HepG2 (cell line): Measurements from ENCODE around the gene IGLL1. TPM values are rescaled to one million over a fixed set of nuclear protein-coding genes. Genes with fewer than 3 reads are reported as not detected.

Experiments
- ATAC-seq: fragments of 200-7000 bp; cut with Tn5 transposase; 3 replicates; pipeline ENCODE4 v1.9.1; 2020; ENCODE audit warnings: mild to moderate bottlenecking, moderate library complexity
- BruUV-seq: library from RNA; stranded (reverse); fragments of 400-500 nt; replicated peaks from 2 replicates; lab custom pipeline; 2021; lab: Mats Ljungman, UMichigan
- CTCF ChIA-PET: fragments of 300-600 bp; formaldehyde crosslinking; extraction: SDS; loops from one replicate; lab custom pipeline; 2021; ENCODE audit warnings: low total read pairs, inconsistent platforms, low intra/inter-chr PET ratio; lab: Yijun Ruan, JAX
- POLR2A ChIA-PET: fragments of 350-600 bp; sonication (Branson Sonifier 250); formaldehyde crosslinking; loops from one replicate; lab custom pipeline; 2020; ENCODE audit warnings: antibody characterized with exemption, inconsistent platforms; lab: Yijun Ruan, JAX
- DNase-seq: peaks from one replicate; pipeline ENCODE4 v3.0.0-alpha.2; 2015; ENCODE audit warnings: low spot score
- FAIRE-seq: peaks from 3 replicates; lab custom pipeline; 2011; peaks lifted over from hg19 to GRCh38; lab: Jason Lieb, UNC
- H2AFZ ChIP-seq: one replicate; pipeline ENCODE4 v1.6.1; 2011; ENCODE audit warnings: low read length, inconsistent platforms
- H3K27ac ChIP-seq: fragments of 300-600 bp; 3 replicates; pipeline ENCODE4 v1.8.0; 2011; ENCODE audit warnings: mixed run types, mild to moderate bottlenecking, mixed read lengths, low read length, inconsistent platforms; ENCODE audit not compliant: insufficient read depth; ENCODE audit errors: extremely low read length
- H3K27me3 ChIP-seq, 2 experiments: fragments of 200-600 bp in 1 of 2; 2 replicates in 1 of 2; 3 replicates in 1 of 2; pipeline versions ENCODE4 v1.6.0 to v1.8.0; 2011; ENCODE audit warnings: low read length in 2 of 2, mild to moderate bottlenecking in 2 of 2, moderate library complexity in 2 of 2, inconsistent platforms in 1 of 2; ENCODE audit not compliant: insufficient read depth in 2 of 2, control insufficient read depth in 1 of 2
- H3K36me3 ChIP-seq, 2 experiments: fragments of 200-600 bp in 1 of 2; replicated peaks in 1 of 2; 2 replicates in 1 of 2; 3 replicates in 1 of 2; pipeline versions ENCODE4 v1.5.1 to v1.8.0; 2011; ENCODE audit warnings: low read length in 2 of 2, inconsistent platforms in 1 of 2; ENCODE audit not compliant: insufficient read depth in 2 of 2, control insufficient read depth in 1 of 2
- H3K4me1 ChIP-seq: 2 replicates; pipeline ENCODE4 v1.5.1; 2012; ENCODE audit warnings: low read length, inconsistent platforms; ENCODE audit not compliant: insufficient read depth
- H3K4me2 ChIP-seq: 2 replicates; pipeline ENCODE4 v1.6.0; 2011; ENCODE audit warnings: low read depth, low read length, inconsistent platforms
- H3K4me3 ChIP-seq, 3 experiments: fragments of 200-600 bp in 1 of 3; sonication (generic), shearing (Covaris generic) in 1 of 3; replicated peaks in 1 of 3; 2 replicates each; pipeline ENCODE4 v1.5.1; 2011 to 2016; ENCODE audit warnings: low read length in 3 of 3, inconsistent platforms in 2 of 3, low read depth in 2 of 3, mild to moderate bottlenecking in 2 of 3, control low read depth in 1 of 3, mixed read lengths in 1 of 3; ENCODE audit not compliant: insufficient read depth in 1 of 3
- H3K79me2 ChIP-seq: one replicate; pipeline ENCODE4 v1.6.1; 2011; ENCODE audit warnings: low read length, inconsistent platforms; ENCODE audit not compliant: insufficient read depth
- H3K9ac ChIP-seq: 2 replicates; pipeline ENCODE4 v1.6.0; 2011; ENCODE audit warnings: mild to moderate bottlenecking, low read depth, low read length, inconsistent platforms; ENCODE audit not compliant: insufficient read depth
- H3K9me3 ChIP-seq: 2 replicates; pipeline ENCODE4 v1.5.1; 2012; ENCODE audit warnings: mild to moderate bottlenecking, low read length
- H4K20me1 ChIP-seq: 2 replicates; pipeline ENCODE4 v1.6.0; 2011; ENCODE audit warnings: inconsistent platforms, mild to moderate bottlenecking, low read length, moderate library complexity; ENCODE audit not compliant: insufficient read depth
- ATRX ChIP-seq: sonication (generic); formaldehyde crosslinking; IDR thresholded peaks from 2 replicates; pipeline ENCODE4 v1.4.0; 2020; ENCODE audit warnings: missing genetic modification reagents, borderline replicate concordance
- FOXK1 ChIP-seq: sonication (generic); formaldehyde crosslinking; IDR thresholded peaks from 2 replicates; pipeline ENCODE4 v1.4.0; 2020; ENCODE audit warnings: low read depth, missing genetic modification reagents, borderline replicate concordance
- HMGA1 ChIP-seq: sonication (generic); formaldehyde crosslinking; conservative IDR thresholded peaks from 2 replicates; pipeline ENCODE4 v1.4.0; 2020; ENCODE audit warnings: missing genetic modification reagents
- LCORL ChIP-seq, 2 experiments: fragments of 450-650 bp in 1 of 2; sonication (generic) in 1 of 2; formaldehyde crosslinking in 1 of 2; IDR thresholded peaks; 2 replicates each; pipeline versions ENCODE4 v1.5.0 to v1.6.1; 2017 to 2020; ENCODE audit warnings: antibody characterized with exemption in 1 of 2, missing genetic modification reagents in 1 of 2
- MZF1 ChIP-seq: sonication (generic); formaldehyde crosslinking; IDR thresholded peaks from 2 replicates; pipeline ENCODE4 v1.8.1; 2023; ENCODE audit warnings: mild to moderate bottlenecking, missing genetic modification reagents, borderline replicate concordance
- POLR2G ChIP-seq: fragments of 200-400 bp; formaldehyde crosslinking; IDR thresholded peaks from 2 replicates; pipeline ENCODE4 v1.6.1; 2018; ENCODE audit warnings: mild to moderate bottlenecking, low read depth, low read length, moderate library complexity
- SKI ChIP-seq: fragments of 450-650 bp; IDR thresholded peaks from one replicate; pipeline ENCODE4 v1.6.1; 2018; ENCODE audit warnings: mild to moderate bottlenecking; ENCODE audit not compliant: partially characterized antibody
- SP4 ChIP-seq: sonication (generic); formaldehyde crosslinking; IDR thresholded peaks from 2 replicates; pipeline ENCODE4 v1.8.1; 2023; ENCODE audit warnings: mild to moderate bottlenecking, missing genetic modification reagents
- TBX3 ChIP-seq: fragments of 450-650 bp; IDR thresholded peaks from 2 replicates; pipeline ENCODE4 v1.6.1; 2017; ENCODE audit warnings: antibody characterized with exemption, mild to moderate bottlenecking, inconsistent platforms, borderline replicate concordance
- ZNF138 ChIP-seq: sonication (generic); formaldehyde crosslinking; IDR thresholded peaks from 2 replicates; pipeline ENCODE4 v1.5.0; 2020; ENCODE audit warnings: mild to moderate bottlenecking, low read depth, missing genetic modification reagents
- ZNF337 ChIP-seq: sonication (generic); formaldehyde crosslinking; IDR thresholded peaks from 2 replicates; pipeline ENCODE4 v1.5.1; 2020; ENCODE audit warnings: missing genetic modification reagents, low read depth, mild to moderate bottlenecking, borderline replicate concordance
- ZNF383 ChIP-seq: sonication (generic); formaldehyde crosslinking; IDR thresholded peaks from 2 replicates; pipeline ENCODE4 v1.4.0; 2020; ENCODE audit warnings: missing genetic modification reagents, mild to moderate bottlenecking, borderline replicate concordance
- WGBS: methylation state at CpG from one replicate; pipeline ENCODE4 v1.1.6; 2017; ENCODE audit warnings: low lambda C conversion rate; 5-methylcytosine and 5-hydroxymethylcytosine counted together
- in situ Hi-C: cut with HindIII; loops from 2 replicates; pipeline ENCODE4 v1.10.0; 2017; ENCODE audit warnings: low pct_unique_long_range_greater_than_20kb; ENCODE audit not compliant: extremely low pct_ligation_motif_present
- intact Hi-C: fragments of 100-400 bp; cut with micrococcal nuclease; formaldehyde crosslinking; loops from one replicate; pipeline ENCODE4 v1.10.0; 2022; ENCODE audit not compliant: unreplicated experiment
- polyA plus RNA-seq, 8 experiments: library from polyadenylated mRNA; depleted of rRNA in 3 of 8; stranded (reverse) in 7 of 8; unstranded in 1 of 8; fragments of >200 nt; fragmentation: Illumina TruSeq in 4 of 8; extraction: Trizol in 4 of 8; gene quantifications; 2 replicates each; pipeline versions ENCODE4 v1.2.1 to v1.2.3, GENCODE V29; 2011 to 2016; ENCODE audit warnings: low read depth in 4 of 8, missing spikeins in 1 of 8, mixed read lengths in 1 of 8; ENCODE audit not compliant: insufficient read depth in 1 of 8
- total RNA-seq, 5 experiments: library from RNA; depleted of rRNA; stranded (reverse); fragments of >200 nt; fragmentation: Illumina TruSeq; extraction: Trizol; gene quantifications; 2 replicates each; pipeline ENCODE4 v1.2.3, GENCODE V29; 2016; ENCODE audit warnings: low read depth in 1 of 5
- TF ChIP-seq, protein P1 (sequence below): IDR thresholded peaks from 2 replicates; pipeline ENCODE4 v1.6.1; 2016; ENCODE audit warnings: low read depth, control low read depth
- TF ChIP-seq, protein P2 (sequence below): sonication (generic); formaldehyde crosslinking; IDR thresholded peaks from 2 replicates; pipeline ENCODE4 v1.5.1; 2020; ENCODE audit warnings: missing genetic modification reagents, mild to moderate bottlenecking, borderline replicate concordance
- TF ChIP-seq, protein P3 (sequence below): sonication (generic); formaldehyde crosslinking; IDR thresholded peaks from 2 replicates; pipeline ENCODE4 v1.9.0; 2022; ENCODE audit warnings: low read depth, missing genetic modification reagents

Gene IGLL1
- total and polyA plus RNA-seq, 2 of the 13 experiments (the other 11 are each of a cell fraction or from before 2014, with no cell fraction given) = not detected

DNA sequence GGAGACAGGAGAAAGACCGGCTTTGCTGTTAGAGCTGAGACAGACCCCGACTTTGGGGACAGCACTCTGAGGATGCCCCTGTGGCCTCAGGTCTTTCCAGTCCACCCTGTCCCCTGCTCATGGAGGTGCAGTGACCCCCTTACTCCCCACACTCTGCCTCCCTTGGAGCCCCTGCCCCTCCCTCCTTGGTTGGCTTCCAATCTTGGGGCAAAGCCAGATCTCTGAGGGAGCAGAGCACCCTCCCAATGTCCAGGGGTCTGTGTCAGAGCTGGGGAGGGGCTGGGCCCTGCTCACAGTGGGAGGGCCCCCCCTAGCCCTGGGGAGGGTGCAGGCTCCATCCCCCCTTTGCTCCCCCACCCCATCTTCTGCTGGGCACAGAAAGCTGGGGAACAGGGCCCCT is 50.0 kb downstream of the IGLL1 start (continued):
- no peak for TF ChIP-seq HMGA1 (CRISPR knock-in tag)
- TF ChIP-seq, all 625 proteins: peak for 0

DNA sequence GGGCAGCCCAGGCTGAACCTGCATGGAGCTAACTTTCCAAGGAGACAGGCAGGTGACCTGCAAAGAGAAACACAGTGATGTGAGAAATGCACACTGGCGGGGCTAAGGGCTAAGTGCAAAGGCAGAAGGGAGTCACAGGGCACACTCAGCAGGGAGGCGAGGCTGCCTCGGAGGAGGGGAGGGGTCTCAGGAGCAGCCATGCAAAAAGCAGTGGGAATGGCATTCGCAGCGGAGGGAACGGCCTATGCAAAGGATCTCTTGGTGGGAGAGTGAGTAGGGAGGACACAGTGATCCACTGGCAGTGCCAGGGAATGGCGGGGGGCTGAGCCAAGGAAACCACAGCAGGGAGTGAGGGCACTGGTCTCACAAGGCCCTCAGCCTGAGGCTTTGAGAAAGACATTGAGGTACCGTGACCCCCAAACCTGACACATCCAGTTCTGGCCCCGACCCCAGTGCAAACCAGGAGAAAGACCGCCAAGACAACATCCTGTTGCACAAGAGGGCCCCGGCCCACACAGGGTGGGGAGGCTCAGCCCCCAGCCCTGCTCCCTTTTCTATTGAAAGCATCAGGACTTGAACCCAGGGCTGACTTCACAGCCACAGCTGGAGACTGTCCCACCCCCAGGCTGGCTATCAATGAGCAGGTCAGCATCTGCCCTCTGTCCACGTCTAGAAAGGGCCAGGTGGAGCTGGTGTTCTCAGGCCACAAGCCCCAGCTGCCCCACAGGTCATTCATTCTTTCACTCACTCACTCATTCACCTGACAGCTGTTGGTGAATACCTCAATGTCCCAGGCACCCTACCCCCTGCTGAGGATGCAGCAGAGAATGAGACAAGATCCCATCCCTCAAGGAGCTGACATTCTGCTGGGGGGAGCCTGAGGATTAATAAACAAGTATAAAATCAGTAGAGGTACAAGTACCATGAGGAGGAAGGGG is 50.7 kb downstream of the IGLL1 start:
- Histone ChIP-seq H4K20me1 (no peaks in the 10 kb centered on the region), H3K36me3 (no peaks in the 10 kb centered on the region), H3K4me1 (peaks cover 63% of the 10 kb centered on the region), H3K27me3 (no peaks in the 10 kb centered on the region), H3K9ac (no peak overlapping the region), H3K79me2 (no peaks in the 10 kb centered on the region), H3K4me2 (no peak overlapping the region), H3K4me3 (no peak overlapping the region), H2AFZ (no peak overlapping the region), H3K27ac (no peak overlapping the region), H3K9me3 (no peaks in the 10 kb centered on the region)
- in situ Hi-C loops (no loop called here), intact Hi-C loops (no loop called here)
- ATAC-seq = no peak
- no TSS peak for BruUV-seq
- ChIA-PET POLR2A (no interaction called here), CTCF (no interaction called here)
- no peak for FAIRE-seq
- no peak for DNase-seq
- 85% methylated on average over 7 of the region's 12 CpGs for WGBS
- TF ChIP-seq, protein P1, sequence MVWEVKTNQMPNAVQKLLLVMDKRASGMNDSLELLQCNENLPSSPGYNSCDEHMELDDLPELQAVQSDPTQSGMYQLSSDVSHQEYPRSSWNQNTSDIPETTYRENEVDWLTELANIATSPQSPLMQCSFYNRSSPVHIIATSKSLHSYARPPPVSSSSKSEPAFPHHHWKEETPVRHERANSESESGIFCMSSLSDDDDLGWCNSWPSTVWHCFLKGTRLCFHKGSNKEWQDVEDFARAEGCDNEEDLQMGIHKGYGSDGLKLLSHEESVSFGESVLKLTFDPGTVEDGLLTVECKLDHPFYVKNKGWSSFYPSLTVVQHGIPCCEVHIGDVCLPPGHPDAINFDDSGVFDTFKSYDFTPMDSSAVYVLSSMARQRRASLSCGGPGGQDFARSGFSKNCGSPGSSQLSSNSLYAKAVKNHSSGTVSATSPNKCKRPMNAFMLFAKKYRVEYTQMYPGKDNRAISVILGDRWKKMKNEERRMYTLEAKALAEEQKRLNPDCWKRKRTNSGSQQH = no peak
- no peak for TF ChIP-seq TBX3
- no peak for TF ChIP-seq LCORL (IDR thresholded peaks at IDR 0.05)
- no peak for TF ChIP-seq LCORL (CRISPR knock-in tag; IDR thresholded peaks at IDR 0.05)
- no peak for TF ChIP-seq ZNF138
- TF ChIP-seq SP4 (CRISPR knock-in tag) = no peak
- TF ChIP-seq ATRX (CRISPR knock-in tag) = no peak
- TF ChIP-seq, protein P2, sequence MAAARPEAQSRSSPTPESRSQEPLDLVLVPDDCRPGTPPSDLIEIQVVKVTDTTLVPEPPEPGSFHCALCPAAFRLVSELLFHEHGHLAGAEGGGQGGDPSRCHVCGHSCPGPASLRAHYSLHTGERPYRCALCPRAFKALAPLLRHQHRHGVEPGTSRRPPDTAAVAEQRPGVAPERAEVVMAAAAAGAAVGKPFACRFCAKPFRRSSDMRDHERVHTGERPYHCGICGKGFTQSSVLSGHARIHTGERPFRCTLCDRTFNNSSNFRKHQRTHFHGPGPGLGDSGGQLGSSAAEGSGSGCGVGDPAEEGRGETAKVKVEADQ (CRISPR knock-in tag) = no peak
- no peak for TF ChIP-seq FOXK1 (CRISPR knock-in tag)
- no peak for TF ChIP-seq ZNF383
- no peak for TF ChIP-seq SKI
- TF ChIP-seq, protein P3, sequence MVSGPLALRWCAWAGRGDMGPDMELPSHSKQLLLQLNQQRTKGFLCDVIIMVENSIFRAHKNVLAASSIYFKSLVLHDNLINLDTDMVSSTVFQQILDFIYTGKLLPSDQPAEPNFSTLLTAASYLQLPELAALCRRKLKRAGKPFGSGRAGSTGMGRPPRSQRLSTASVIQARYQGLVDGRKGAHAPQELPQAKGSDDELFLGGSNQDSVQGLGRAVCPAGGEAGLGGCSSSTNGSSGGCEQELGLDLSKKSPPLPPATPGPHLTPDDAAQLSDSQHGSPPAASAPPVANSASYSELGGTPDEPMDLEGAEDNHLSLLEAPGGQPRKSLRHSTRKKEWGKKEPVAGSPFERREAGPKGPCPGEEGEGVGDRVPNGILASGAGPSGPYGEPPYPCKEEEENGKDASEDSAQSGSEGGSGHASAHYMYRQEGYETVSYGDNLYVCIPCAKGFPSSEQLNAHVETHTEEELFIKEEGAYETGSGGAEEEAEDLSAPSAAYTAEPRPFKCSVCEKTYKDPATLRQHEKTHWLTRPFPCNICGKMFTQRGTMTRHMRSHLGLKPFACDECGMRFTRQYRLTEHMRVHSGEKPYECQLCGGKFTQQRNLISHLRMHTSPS (CRISPR knock-in tag) = no peak
- TF ChIP-seq ZNF337 = no peak
- TF ChIP-seq MZF1 = no peak
- TF ChIP-seq POLR2G = no peak
